ELF-1 (cell line): Measurements from ENCODE around the gene TTC6.
A peak's percentile ranks its signal among the peaks of the same experiment; 100 is the strongest.

Experiments
- DNase-seq: peaks from one replicate; pipeline ENCODE4 v3.0.0-alpha.2; 2016; ENCODE audit warnings: low read depth, low spot score

TTC6 gene

DNA sequence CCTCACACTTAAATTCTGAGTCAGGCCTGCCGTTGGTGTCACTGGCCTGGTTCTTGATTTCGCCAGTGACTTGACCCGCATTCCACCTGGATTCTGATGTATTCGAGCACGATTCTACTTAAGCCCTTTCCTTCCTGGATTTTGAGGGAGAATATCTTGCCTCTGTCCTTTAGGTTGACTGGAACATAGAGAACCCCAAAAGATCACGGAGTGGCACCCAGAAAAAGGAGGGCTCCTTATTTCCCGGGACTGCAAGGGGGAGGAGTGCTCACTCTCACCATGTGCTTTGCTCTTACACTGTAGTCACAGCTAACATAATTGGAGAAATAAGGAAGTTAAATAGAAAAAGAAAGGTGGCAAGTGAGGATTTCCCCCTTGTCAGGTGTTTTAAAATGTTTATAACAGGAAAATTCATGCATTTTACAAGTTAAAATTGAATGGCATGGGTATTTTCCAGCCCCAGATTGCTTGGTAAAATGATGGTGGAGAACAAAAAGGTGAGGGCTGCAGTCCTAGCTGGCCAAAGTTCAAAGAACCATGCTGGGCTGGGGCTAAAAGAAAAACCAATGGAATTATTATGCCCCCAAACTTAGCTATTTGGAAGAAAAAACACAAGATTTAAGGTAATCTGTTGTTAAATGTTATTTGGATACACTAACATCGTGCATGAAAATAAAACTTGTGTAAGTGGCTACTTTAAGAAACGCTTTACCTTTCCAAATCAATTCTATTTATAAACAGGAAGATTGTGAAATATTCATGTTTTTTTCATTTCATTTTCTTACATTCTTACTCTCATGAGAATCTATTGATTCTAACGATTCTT, 9.2 kb upstream of the TTC6 start:
- DNase-seq: peak; percentile 24

DNA sequence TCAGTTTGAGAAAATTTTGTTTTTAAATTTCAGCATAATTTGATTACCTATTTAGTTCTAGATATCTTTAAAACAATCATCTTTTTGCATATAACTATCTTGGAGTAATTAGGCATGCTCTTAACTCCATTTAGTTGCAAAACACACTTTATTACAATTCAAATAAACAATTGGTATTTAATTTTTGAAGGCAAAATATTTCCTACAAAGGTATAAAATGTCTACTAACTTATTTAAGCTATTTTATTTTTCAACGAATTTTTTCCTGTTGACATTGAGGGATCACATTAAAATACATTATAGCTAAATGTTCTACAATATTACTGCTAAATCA, 8.7 kb upstream of the TTC6 start:
- no peak for DNase-seq

DNA sequence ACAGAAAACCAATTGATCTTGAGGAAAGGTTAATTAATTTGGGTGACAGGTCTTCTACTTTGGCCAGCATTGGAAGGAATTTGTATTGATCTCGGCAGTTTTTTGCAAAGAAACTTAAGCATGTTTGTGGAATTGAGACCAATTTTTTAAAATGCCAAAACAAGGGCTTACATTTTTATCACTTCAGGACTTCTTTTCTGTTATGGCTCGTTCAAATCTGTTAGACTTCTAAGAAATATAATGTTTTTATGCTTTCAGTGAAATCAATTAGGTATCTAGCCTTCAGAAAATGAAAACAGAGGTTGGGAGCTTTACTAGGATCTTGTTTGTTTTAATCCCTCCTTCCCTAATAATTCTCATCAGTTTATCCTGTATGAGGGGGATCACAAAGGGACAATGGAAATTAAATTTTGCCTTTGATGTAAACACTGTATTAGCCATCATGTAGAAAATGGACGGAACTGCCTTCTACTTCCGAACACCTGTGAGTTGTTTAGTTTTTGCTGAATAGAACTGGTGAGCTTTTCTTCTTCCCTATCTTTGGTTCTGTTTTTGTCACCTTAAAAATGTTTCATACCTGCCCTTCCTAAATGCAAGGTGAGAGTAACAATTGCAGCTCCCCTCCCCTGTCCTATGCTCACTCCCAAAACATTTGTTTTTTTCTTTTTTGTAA, 8.2 kb upstream of the TTC6 start:
- no peak for DNase-seq

DNA sequence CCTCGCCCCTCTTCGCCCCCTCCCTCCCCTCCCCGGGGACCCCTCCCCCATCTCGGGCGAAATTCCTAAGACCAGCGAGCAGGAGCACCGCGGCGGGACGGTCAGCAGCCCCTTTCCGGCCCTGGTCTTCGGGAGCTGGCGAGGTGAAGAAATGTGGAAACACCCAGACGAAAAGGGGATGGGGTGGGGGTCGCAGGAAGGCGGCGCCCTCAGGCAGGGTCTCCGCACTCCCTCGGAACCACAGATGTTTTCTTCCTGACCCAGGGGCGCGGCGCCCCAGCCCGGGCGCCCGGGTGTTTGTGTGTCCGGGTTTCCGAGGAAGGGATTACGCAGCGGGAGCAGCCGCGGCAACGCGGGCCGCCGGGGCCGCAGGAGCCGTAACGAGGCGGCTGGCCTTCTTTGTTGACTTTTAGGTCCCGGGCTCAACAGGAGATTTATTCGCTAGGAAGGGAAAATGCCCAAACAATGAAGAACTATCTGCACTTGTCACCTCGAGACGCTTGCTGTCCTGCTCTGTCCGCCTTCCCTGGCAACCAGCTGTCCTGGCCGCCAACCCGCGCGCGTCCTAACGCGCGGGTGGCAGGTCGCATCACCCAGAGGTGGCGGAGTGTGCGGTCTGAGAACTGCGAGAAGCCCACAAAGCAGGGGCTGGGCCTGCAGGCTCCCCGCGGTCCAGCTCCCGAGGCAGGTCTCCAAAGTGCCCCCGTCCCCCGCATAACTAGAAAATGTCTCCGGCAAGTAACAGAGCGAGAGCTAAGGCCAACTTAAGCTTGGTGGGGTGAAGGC, 7.4 kb upstream of the TTC6 start:
- peak; percentile 78 for DNase-seq

DNA sequence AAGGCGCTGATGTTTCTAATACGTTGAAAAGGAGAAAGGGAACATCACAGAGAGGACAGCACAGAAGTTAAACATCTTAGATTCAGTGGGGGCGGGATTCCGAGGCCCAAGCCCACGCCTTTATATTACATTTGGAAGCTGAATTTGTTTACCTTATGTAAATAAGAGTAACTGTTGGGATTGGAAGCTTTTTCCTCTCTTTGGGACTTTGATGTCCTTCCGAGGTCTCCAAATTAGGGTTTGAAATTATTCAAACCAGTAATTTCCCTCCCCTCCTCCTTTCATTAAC, 6.8 kb upstream of the TTC6 start:
- DNase-seq: peak; percentile 54

DNA sequence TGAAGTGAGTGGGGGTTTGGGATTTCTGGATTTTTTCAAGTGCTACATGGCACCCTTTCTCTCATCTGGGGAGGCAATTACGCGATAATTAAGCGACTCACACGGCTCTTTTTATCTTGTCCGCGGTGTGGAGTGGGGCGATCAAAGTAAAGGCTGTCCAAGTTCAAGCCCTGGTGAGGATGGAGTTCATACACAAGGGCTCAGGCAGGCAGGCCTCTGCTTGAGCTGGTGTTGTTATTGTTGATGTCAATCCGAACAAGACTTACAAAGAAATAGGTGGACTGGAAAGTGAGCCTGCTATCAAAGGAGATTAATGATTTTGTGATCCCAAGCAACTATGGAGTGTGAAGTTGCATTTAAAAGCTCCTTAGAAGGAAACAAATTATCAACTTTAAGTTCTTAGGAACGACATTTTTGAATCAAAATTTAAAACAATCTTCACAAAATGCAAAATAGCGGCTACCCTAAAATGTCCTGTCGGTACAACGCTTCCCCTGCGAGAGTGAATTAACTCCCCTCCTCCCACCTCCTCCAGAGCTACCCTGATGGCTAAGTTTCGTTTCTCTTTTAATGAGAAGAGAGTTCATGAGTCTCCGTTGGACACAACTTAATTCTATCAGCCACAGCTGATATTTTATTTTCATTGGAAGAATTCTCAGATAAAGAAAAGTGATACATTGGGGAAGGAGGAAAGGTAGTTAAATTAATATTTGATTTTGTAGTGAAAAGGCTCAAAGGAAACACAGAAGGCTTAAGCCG, 6.3 kb upstream of the TTC6 start:
- DNase-seq: no peak

DNA sequence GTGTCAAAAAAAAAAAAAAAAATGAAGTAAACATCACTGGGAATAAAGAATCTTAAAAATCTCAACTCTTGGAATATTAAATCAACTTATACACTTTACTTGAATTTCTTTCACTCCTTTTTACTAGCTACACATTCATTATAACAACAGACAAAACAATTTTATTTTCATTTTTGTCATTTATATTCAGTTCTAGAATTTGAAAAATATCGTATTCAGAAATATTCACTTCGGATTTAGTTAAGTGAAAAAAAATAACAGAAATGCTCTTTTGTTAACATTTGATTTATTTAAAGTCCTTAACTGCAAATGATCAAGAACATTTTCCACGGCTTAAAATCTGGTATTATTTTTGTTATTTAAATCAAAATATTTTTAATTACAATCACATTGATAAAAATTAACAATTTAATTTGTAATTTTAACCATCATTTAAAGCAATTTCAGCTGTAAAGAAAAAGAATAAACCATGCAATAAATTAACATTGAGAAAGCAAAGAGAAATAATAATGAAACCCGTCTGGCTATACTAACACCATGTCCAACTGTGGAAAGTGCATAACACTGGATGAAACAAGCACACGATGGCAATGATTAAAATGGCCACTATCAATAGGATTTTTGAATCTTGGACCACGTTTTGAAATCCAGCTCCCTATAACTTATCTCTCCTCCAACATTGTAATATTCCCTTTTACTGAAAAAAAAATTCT, 5.6 kb upstream of the TTC6 start:
- no peak for DNase-seq

DNA sequence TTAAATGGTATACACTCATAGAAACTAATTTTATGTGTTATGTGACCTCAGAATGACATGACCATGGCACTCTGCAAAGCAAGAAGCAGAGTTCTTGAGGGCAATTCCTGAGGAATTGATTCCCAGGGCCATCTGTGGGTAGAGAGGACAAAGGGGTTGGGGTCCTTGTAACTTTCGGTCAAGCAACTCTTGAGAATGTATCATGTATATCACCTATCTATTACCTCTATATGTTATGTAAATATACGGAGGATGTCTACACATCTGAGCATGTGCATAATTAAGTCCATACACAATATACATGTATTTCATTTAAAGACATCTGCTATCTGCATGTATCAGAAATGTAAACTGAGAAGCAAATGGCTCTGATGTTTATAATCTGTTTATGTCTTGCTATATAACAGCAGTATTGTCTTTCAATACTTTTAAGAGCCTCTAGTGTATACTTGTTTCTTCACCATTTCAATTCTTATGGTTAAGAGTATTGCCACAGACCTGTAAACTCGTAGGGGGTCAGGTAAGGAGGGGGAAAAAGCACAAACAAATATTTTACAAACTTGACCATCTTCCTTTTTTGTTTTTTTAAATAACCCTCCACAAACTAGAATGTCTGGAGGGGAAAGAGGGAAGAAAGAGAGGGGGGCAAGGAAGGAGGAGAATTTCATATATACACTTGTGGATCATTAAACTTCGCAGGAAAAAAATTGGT, 4.8 kb upstream of the TTC6 start:
- no peak for DNase-seq

DNA sequence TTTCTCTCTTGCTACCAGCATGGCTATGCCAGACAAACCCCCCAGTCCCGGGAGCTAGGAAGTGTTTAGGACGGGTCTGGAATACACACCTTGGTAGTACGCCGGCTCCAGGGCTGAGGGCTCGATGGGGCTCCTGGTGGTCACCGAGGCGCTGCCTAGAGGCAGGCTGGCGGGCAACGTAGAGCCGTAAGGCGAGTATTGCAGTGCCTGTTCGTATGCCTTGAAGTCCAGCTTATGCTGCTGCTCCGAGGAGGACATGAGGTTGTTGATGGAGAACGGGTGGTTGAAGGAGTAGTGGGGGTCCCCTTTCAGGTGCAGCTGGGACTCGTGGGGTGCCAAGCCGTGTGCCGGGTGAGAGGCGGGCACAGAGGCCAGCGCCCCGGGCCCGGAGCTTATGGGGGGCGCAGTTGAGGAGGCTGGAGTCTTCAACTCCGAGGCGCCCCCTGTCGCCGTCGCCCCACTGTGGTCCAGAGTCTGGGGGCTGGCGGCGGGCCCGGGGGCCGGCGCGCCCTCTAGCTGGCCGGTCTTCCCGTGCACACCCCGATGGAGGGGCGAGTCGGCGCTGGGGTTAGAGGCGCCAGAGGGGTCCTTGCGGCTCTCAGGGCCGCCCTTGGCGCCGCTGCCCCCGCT, 4.0 kb upstream of the TTC6 start:
- peak; percentile 74 for DNase-seq

DNA sequence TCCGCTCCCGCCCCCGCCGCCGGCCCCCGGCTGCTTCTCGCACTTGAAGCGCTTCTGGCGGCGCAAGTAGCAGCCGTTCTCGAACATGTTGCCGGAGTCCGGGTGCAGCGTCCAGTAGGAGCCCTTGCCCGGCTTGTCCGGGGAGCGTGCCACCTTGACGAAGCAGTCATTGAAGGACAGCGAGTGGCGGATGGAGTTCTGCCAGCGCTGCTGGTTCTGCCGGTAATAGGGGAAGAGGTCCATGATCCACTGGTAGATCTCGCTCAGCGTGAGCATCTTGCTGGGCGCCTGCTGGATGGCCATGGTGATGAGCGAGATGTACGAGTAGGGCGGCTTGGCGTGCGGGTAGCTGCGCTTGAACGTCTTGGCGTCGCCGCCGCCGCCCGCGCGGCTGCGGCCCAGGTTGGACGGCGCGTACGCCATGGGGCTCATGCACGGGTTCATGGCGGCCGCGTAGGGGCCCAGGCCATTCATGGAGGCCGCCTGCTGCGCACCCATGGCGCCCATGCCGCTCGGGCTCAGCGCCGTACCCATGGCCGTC, 3.4 kb upstream of the TTC6 start:
- peak; percentile 40 for DNase-seq

DNA sequence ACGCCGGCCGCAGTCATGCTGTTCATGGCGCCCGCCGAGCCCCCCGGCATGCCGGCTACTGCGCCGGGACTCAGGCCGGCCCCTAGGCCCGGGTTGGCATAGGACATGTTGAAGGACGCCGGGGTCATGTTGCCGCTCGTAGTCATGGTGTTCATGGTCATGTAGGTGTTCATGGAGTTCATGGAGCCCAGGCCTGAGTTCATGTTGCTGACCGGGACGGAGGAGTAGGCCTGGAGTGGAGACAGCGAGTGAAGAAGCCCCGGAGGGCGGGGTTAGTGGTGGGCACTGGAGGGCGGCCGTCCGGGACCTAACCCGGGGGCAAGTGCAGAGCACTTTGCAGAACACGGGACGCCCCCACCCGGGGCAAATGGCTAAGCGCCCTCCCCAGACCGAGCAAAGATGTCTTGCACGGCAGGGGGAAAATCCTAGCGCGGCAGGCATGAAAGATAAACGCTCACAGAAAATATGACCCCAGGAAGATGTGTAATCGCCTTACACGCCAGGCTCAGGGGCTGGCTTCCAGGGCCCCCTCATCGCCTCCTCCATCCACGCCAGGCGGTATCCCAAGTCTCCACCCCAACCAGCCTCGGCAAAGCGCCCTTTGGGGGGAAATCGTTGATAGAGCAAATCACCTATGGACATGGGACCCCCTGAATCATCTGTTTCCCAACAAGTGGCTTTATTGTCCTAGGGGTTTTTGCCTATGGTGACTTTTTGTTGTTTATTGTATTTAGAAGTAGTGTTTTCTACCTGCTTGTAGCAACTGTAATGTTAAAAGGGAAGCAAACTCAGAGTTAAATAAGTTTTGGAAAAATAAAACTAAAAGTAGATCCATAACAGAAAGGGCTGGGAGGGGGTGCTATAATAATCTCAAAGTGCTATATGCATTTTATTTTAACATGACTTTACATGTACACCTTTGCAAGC, 2.7 kb upstream of the TTC6 start:
- DNase-seq: peak; percentile 29

DNA sequence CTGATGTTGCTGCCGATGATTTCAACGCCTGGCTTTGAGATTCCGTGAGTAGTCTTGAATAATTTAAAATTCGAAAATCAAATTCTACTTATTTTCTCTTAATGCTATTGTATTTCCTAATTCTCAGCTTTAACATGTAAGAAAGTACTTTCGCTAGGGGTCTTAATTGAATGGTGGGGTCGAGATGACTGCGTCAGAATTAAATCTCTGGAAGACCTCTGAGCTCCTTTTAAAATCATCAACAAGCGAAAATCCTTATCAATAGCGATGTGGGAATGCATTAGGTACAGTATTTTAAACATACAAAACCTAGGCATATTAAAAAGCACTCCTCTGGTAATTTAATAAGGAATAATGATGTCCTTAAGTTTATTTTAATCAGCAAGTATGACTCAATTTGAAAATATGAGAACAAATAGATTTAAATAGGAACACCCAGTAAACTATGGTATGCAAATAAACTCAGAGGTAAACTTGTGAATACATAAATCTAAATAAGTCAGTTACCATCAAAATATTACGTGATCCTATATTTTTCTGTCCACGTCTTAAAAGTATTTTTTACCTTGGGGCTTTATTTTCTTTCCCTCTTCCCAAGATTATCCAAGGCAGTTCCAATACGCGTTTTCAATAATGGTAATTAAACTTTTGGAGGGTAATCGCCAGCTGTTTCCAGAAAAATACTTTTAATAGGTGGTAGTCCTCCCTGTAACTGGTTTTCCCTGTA, 1.8 kb upstream of the TTC6 start:
- DNase-seq: no peak

DNA sequence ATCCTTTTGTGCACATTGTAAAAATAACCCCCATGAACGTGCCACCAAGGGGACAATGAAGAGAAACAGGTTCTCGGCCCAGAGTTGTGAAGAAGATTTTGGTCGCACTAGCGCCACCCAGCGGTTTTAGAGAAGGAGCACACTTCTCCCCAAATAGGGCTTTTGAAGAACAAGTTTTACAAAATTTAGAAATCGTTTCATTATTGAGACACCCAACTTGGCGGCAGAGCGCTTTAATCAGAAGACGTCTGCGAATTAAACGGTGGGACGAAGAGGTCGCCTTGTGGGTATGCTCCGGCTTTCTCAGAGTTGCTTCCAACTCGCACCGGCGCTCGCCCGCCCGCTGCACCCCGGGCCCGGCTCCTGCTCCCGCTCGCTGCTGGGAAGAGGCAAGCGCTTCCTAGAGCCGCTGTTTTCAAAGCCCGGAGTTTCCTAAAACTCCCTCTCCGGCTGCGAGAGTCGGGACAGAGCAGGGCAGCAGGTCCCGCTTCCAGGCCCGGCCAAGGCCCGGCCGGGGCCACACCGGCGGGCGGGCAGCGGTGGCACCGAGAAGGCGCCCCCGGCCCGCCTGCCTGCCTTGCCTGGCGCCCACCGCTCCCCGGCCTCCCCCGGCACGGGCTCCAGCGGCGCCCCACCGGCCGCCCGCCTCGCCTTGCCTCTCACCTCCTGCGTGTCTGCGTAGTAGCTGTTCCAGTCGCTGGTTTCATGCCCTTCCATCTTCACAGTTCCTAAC, 1.0 kb upstream of the TTC6 start:
- peak; percentile 81 for DNase-seq

DNA sequence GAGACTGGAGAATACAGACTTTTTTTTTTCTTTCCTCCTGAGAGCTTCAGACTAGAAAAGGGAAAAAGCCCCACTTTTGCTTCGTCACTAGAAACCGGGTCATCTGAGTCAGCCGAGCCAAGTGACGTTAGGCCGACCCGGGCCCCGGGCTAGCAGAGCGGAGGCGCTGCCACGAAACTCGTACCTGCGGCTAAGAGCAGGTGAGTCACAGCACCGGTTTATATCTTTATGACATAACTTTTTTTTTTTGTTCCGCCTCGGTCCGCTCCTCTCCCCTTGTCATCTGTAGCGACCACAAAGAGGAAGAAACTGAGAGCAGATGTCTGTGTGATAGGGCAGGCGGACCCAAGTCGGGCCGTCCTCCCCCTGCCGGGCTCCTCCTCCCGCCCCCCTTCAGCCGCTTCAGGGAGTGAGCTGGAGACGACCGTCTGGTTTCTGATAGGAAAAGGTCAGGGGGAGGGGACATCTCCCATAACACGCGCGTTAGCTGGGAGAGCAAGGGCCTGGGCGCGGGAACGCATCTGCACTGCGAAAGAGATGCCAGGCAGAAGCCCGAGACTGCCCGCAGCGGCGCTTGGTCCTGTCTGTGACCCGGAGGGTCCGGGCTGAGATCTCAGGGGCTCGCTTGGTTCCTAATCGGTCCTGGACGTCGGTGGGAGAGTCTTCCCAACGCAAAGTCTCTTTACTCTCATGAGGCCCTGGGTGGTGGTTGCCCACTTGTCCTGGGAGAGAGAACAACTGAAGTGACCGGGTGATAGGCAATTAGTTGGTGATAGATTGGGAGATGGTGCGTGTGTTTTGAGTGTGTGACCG, 586 bp downstream of the TTC6 start:
- DNase-seq: peak; percentile 69

DNA sequence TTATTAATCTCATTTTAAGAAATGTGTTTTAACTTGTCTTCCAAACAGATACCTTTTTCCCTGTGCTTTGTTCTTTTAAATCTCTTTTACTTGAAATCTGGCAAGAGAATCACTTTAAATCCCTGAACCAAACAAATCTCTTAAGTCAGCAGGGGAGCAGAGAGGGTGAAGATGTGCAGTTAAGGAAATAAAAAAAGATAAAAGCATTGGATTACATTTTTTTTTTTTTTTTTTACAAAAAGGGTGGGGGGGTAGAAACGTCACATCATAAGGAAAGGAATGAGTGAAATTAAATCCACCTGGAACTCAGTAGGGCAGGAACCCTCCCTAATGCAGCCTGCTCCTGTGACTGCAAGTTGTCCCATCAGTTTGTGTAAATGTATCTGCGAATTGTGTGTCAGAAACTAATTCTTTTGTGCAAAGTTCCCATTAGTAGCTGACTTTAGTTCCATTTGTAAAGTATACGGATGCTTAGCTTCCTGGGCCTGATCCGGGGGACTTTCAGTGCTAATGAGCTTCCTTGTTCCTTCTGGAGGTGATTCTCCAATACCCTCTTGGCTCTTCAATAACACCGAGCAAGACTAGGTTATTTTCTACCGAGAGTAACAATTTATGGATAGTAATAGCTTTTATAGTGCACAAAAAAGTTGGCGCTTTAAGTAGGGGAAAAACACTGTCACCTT, 1.5 kb downstream of the TTC6 start:
- no peak for DNase-seq

DNA sequence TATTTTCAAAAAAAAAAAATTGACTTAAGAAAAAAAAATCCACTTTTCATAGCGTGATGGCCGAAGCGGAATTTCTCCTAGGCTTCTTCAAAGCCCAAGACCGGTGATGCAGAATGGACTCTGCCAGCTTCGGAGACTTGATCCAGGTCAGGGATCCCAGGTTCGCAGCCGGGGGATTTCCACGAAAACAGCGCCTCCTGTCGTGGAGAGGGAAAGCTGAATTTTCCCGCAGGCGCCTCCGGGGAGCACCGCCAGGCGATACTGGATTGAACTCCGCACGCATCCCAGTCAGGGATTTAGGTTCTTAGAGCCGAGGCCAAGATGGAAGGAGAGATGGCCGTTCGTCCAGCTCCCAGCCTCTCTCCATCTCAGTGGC, 2.1 kb downstream of the TTC6 start:
- DNase-seq: peak; percentile 66
